ENCODE measurements around the gene CPT1B.

- TF ChIP-seq CTCF (IDR thresholded peaks at IDR 0.05), result no peak
- peak in 1 of 2 donors; percentile 45 for TF ChIP-seq POLR2A (IDR thresholded peaks at IDR 0.05)
- TF ChIP-seq POLR2AphosphoS5 (IDR thresholded peaks at IDR 0.05), result peak; percentile 65 to 75 (median 69)
- no peak for TF ChIP-seq EP300 (IDR thresholded peaks at IDR 0.05)
These were observed 48.2 kb downstream of the CPT1B start, which contains the start of gene TYMP for GRCh38 chr22:50529897-50530579.

Measured in sigmoid colon (tissue), 4 donors.